Mesenteric fat pad (tissue), 1 donor: Measurements from ENCODE around the gene ZNF396. TPM values are rescaled to one million over a fixed set of nuclear protein-coding genes. Genes with fewer than 3 reads are reported as not detected.

Source experiments
- DNase-seq: peaks from one replicate; pipeline ENCODE4 v3.0.0-alpha.2; 2020; ENCODE audit warnings: low spot score
- long read RNA-seq: library from polyadenylated mRNA; unstranded; transcript quantifications from one replicate; pipeline ENCODE4 v2.0.0, GENCODE V29; 2020
- total RNA-seq: library from RNA; stranded (reverse); fragmentation: NEBNext Ultra II Directional; extraction: Animal tissue kit (Norgen Biotek cat#: 25700); gene quantifications from one replicate; pipeline ENCODE4 v1.2.1, GENCODE V29; 2021
- donor health status: DM: yes; HTN: yes; CAD: no.

ZNF396 gene
- 1.7 TPM for total RNA-seq
- long read RNA-seq, partial matches to known transcripts, result 0 of 1 reads
- long read RNA-seq, other reads (novel, unspliced or antisense), result 0 of 1 reads

- peak; percentile 96 for DNase-seq
Observed at GRCh38 chr18:35376742-35377695, at the start of gene ZNF396. Gene ZNF396, minus strand, starts transcription at chr18:35377337. Its CDS starts 3,045 bp downstream, at chr18:35374292.

DNA sequence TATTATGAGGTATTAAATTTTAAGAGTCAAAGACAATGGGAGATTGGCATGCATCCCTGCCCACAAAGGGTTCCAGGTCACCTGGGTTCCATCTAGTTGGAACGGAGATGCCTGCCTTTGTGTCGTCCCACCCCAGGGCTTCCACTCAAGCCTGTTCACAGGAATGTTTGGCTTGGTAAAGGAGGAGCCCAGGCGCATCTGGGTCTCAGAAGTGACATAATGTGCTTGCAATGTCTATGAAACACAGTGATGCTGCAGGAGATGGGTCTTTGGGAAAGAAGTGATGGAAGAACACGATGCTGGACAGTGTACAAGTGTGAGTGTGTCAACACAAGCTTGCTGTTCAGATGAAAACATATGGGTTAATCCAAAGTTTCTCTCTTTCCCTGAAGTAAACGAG lies 49.6 kb upstream of the ZNF396 start:
- no peak for DNase-seq

DNA sequence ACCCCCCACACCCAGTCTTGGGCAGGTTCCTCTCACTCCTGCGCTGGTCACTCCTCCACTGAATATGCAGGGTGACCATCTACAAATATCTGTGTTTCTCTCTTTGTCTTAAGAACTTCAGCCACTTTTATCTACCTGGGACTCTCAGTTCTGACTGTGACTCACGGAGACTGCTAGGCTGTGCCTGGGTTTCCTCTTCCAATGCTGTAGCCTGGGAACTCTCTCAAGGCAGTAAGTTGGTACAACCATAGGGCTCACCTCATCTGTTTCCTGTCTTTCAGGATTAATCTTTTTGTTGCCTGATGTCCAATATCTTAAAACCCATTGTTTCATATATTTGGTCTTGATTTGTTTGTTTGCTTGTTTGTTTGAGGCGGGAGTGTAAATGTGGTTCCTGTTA lies 47.2 kb upstream of the ZNF396 start:
- no peak for DNase-seq

GRCh38 chr18:35422237-35422636 lies 45.1 kb upstream of the ZNF396 start:
- no peak for DNase-seq

GRCh38 chr18:35418610-35419009 lies 41.5 kb upstream of the ZNF396 start:
- DNase-seq, result no peak

DNA sequence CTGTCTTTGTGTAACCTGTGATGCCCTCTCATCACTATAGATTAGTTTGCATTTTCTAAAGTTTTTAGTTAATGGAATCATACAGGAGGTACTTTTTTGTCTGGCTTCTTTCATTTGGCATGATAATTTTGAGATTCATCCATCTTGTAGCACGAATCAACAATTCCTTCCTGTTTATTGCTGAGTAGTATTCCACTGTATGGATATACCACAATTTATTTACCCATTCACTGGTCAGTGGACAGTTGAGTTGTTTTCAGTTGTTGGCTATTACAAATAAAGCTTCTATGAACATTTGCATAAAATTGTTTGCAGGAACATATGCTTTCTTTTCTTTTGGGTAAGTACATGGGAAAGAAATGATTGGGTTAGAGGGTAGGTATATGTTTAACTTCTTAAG lies 40.1 kb upstream of the ZNF396 start:
- DNase-seq, result no peak

DNA sequence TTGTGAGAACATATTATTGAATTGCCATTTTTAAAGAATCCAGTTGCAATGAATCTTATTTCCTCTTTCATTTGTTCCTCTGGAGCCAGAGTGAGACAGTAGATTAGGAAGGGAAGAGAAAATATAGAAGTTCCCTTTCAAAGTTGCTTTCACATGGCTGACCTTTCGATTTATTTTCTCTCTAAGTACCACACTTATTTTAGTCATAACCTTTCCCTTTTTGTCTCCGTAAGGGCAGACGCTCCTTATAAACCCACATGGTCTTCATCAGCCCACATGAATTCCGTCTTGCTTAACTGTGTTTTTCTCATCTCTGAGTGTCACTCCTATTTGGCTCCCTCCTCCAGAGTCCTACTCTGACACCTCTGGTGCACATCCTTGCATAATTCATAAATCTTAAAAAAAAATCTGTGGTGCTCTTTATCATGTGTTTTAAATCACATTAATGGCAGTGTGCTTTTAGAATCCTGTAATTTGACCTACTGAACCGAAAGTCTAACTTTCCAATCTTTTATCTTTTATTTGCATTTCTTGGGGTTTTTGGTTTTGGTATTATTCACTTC lies 38.5 kb upstream of the ZNF396 start:
- DNase-seq, result no peak

GRCh38 chr18:35413163-35413511 lies 36.0 kb upstream of the ZNF396 start:
- no peak for DNase-seq

DNA sequence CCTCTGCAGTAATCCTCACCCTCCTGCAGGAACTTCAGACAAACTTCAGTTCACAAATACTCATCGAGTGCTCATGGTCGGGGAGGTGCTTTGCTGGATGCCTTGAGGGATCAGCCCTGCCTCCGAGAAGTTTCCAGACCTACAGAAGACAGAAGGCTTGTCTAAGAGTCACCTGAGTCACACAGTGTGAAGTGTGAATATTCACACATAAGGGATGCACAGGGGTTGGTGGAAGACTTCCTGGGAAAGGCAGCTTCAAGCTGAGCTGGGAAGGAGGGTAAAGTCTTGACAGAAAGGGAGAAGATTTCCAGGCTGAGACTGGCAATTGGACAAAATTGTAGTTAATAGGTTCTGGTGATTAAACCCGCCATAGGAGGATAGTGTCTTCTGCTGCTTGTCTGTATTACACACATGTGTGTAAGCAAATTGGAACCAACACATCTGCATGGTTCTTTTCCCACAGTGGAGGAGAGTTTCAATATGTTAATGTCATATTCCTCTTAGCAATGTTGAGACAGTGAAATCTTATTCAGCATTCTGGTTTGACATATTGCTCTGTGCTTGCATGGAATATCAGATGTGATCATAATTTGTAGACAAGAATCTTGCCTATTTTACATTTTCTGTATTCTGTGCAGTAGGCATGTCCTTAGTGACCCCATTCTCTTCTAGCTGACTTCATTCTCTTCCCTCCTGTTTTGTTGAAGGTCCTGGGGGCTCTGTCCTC lies 34.7 kb upstream of the ZNF396 start:
- DNase-seq, result no peak

- no peak for DNase-seq
Observed at GRCh38 chr18:35410561-35410960, 33.4 kb upstream of the ZNF396 start.

- no peak for DNase-seq
Observed at GRCh38 chr18:35409911-35410310, 32.8 kb upstream of the ZNF396 start.

DNA sequence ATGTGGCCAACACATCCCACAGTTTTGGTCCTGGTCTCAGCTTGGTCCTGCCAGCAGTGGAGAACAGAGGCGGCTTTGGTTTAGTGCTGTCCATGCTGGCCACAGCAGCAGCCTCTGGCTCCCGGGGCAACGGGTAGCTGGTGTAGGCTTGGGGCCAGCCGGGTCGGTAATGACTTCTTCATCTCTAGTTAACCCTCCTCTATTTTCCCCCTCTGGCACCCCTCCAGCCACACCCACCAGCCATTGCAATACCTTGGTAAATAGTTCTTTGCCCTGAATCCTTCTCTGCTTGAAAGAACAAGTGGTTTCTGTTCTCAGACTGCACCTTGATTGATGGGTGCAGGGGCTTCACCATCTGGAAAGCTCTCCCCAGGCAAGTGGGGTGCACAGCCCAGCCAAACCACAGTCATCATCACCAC lies 31.7 kb upstream of the ZNF396 start:
- DNase-seq, result no peak

DNA sequence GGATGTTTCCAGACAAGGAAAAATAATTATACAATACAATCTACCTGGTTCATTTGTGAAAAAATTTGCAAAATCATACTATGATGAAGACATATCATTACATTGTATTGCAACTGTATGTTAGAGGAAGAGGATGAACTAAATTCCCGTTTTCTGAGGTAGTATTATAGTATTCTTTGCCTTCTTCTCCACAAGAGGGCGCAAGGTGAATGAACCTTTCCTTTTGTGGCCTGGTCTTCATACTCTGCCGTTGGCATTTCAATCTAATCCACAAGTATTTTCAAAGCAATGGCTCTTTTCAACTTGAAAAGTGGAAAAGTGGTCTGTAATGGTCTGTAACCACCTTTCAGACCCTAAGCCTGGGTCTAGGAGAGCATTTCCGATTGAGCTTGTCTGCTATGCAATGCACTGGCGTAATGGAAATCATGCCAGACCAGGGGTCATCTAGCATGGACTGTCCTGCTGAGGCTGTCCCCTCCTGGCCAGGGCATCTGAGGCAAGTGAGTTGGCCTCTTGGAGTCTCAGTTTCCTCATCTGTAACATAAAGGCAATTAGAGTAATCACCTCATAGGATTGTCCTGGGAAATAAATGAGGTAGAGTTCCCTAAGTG lies 30.8 kb upstream of the ZNF396 start:
- DNase-seq, result no peak

DNA sequence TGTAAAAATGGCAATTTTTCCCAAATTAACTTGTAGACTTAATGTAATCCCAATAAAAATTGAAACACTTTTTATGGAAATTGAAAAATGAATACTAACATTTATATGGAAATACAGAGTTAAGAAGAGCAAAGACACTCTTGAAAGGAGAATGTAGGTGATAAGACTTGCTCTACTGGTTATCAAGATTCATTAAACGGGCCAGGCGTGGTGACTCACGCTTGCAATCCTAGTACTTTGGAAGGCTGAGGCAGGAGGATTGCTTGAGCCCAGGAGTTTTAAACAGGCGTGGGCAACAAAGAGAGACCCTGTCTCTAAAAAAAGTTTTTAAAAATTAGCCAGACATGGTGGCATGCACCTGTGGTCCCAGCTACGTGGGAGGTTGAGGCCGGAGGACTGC lies 29.5 kb upstream of the ZNF396 start:
- DNase-seq, result no peak

GRCh38 chr18:35397976-35398375 lies 20.8 kb upstream of the ZNF396 start:
- no peak for DNase-seq

- no peak for DNase-seq
Observed at GRCh38 chr18:35393716-35394115, 16.6 kb upstream of the ZNF396 start.

DNA sequence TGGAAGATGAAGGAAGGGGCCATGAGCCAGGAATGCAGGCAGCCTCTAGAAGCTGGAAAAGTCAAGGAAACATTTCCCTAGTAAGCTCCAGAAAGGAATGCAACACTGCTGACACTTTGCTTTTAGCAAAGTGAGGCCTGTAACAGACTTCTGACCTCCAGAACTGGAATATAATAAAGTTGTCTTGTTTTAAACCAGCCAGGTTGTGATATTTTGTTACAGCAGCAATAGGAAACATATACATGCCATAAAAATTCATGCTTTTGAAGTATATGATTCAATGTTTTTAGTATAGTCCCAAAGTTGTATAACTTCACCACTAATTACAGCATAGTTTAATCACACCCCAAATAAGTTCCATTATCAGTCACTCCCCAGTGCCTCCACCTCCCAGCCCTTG lies 15.2 kb upstream of the ZNF396 start:
- no peak for DNase-seq

- no peak for DNase-seq
Observed at GRCh38 chr18:35390951-35391700, 14.0 kb upstream of the ZNF396 start.

DNA sequence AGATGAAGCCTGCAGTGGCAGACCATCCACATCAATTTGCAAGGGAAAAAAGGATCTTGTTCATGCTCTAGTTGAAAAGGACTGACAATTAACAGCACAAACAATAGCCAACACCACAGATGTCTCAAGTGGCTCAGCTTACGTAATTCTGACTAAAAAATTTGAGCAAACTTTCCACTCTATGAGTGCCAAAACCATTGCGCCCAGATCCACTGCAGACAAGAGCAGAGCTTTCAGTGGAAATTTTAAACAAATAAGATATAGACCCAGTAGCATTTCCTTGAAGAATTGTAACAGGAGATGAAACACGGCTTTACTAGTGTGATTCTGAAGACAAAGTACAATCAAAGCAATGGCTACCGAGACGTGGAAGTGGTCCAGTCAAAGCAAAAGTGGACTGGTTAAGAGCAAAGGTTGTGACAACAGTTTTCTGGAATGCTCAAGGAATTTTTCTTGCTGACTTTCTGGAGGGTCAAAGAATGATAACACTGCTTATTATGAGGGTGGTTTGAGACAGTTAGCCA lies 12.0 kb upstream of the ZNF396 start:
- DNase-seq, result no peak

DNA sequence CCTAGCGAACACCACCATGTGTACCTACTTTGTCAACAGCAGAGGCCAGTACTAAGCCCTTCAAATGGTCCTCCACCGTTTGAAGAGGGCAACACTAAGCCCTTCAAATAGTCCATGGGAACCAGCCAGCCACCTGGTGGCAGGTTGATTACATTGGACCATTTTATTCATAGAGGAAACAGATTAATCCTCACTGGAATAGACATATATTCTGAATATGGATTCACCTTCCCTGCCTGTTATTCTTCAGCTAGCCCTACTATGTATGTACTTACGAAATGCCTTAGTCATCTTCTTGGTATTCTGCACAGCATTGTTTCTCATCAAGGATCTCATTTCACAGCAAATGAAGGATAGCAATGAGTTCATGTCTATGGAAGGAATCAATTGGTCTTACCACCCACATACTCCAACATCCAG lies 10.0 kb upstream of the ZNF396 start:
- DNase-seq, result no peak
